HG03066 (cell line): ENCODE data around the gene ADAMTS7.
"Not testable (repeated sequence)": the region's sequence is repeated elsewhere in the genome, so short reads cannot be mapped to it uniquely, and the experiment has no call there.

Experiments used
- ATAC-seq: cut with Tn5 transposase; IDR thresholded peaks from one replicate; pipeline ENCODE4 v1.9.1; 2021; ENCODE audit warnings: low read depth; ENCODE audit not compliant: unreplicated experiment

Gene ADAMTS7

DNA sequence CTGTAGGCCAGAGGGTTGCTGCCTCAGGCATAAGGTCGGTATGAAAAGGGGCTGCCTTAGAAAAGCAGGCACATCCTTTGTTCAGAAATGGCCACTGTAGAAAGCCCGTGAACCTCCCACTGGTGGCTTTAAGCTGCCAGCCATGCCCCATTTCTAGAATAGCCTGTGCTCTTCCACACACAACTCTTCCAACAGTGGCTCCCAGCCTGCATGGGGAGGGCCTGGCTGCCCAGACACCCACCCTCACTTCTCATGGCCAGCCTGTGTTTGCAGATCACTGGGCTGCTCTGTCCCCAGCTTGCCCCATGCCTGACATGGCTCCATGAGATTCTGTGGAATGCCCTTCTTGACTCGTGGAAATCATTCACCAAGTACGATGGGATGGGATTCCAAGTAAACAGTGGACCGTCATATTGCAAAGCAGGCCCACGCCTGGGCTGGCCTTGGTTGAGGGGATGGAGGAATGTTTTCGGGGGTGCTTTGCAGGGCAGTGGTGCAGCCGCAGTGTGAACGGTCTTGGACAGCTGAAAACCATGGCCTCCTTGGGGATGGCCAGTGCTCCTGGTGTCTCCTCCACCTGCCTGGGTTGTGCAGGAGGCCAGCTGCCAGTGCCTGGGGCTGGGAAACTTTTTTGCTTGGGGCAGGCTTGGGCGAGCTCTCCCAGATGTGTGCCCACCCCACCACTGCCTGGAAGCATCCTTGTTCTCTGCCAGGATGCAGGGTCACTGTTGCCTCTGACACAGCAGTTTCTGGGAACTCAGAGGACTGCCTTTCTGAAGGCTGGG lies 57.3 kb downstream of the ADAMTS7 start:
- ATAC-seq = not testable (repeated sequence)

DNA sequence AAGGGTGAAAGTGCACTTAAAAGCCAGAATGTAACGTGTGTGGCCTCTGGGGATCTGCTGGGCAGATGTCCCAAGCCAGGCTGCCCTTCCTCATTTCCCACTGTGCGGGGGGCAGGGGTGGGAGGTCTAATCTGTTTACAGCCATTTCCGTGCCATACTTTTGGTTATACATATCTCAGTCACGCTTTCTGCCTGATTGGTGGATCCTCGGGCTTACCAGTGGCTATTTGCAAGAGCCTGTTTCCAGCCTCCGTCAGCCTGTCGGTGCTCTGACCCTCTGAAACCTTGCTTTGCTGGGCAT lies 58.0 kb downstream of the ADAMTS7 start:
- not testable (repeated sequence) for ATAC-seq

DNA sequence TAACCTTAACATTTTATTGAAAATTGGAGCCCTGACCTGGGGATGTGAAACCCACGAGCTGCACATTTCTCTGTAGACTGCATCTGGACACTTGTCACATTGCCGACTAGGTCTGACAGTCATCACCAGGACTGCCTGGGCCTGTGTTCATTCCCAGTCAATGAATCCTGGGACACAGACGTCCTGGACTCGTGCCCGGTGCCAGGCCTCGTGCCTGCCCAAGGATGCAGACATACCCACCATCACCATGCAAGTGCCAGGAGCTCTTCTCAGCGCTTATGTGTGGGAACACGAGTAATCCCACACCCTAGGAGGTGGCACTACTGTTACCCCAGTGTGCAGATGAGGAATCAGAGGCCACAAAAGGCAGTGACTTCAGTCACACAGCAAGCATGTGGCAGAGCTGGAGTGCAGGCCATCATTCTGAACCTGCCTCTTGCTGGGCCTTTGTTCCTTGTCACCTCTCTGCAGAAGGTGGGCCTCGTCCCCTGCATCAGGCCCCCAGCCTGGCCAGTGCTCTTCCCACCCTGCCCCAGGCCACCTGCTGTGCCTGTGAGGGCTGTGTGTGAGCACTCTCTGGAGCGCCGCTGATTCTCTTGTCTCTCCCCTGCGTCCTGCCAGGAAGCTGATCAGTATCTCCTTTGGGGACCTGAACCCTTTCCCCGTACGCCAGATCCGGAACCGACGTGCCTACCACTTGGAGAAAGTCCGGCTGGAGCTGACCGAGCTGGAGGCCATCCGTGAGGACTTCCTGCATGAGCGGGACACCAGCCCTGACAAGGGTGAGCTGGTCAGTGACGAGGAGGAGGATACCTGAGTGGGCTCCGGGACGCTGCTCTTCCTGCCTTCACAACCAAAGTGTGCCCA lies 58.5 kb downstream of the ADAMTS7 start:
- ATAC-seq = no peak

DNA sequence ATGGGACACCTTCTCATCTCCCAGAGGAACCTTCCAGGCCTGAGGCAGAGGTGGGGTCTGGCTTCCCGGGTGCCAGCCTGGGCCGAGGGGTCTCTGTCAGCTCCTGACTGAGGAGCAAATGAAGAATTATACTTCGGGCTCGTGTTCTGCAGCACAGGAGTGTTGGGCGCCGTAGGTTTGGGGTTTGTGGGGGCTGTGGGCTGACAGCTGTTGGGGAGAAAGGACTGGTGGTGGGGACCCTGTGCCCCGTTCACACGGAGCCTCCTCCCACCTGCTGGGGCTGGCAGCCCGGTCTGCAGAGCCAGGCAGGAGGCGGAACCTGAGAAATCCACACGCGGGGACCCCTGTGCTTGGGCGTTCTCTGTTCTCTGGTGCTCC lies 59.7 kb downstream of the ADAMTS7 start:
- no peak for ATAC-seq

DNA sequence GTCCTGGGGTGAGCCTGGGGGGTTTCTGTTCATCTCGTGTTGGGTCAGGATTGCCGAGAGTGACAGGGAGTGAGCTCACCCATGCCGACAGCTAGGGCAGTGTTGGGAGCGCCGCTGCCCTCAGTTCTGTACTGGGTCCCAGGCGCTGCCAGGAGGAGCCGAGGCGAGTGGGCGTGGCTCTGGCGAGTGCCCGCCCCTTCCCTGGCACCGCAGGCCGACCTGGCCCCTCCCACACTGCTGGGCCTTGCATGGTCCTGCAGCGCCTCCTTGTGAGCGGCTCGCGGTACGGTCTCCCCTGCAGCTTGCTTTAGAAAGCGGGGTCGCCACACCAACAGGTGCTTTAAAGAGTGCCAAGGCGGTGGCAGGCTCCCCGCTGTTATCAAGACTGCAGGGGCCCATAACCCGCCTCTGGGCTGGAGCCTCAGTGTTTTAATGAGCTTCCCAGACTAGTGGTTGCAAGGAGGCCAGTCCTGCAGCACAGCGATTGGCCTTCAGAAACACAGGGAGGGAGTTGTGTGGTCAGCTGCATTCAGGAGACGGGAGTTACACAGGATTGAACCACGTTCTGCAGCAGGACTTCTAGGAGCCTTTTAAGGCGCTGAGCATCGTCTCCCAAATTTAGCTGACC lies 60.2 kb downstream of the ADAMTS7 start:
- peak; percentile 86 for ATAC-seq

DNA sequence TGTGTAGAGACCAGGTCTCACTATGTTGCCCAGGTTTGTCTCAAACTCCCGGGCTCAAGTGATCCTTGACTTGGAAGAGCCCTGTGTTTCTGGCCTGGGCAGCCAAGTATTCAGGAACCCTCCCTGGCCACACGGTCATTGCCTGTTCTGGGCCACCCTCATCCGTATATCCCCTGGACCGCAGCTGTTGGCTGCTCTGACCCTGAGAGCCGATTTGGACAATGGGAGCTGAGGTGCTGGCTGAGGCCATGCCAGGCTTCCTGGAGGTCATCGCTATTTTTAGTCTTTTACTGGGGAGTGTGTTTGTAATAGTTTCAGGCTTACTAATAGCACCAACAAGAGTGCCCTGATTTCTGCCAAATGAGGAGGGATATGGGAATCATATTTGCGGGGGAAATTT lies 60.7 kb downstream of the ADAMTS7 start:
- no peak for ATAC-seq

DNA sequence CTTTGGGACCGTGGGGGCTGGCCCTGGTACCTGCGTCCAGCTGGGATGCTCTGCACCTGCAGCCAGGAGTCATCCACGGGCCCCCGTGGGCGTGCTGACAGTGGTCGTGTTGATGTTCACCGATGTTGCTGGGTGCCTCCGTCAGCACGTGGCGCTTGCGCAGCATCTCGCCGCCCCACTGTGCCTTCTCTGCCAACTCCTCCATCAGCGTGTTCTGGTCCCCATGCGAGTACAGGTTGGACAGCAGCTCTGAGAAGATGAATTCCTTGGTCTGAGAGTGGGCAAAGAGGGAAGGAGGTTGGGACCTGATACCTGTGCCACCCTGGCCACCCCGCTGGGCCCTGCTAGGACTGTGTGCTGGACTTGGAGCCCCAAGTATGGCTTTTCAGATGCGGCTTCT lies 61.4 kb downstream of the ADAMTS7 start:
- ATAC-seq = no peak

DNA sequence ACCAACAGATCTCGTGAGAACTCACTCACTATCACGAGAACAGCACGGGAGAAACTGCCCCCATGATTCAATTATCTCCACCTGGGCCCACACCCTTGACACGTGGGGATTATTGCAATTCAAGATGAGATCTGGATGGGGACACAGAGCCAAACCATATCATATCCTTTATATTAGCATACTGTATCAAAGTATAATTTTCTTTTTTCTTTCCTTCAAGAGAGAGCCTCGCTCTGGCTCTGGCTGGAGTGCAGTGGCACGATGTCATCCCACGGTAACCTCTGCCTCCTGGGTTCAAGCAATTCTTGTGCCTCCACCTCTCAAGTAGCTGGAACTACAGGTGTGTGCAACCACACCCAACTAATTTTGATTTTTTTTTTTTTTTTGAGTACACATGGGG lies 63.4 kb downstream of the ADAMTS7 start:
- ATAC-seq = not testable (repeated sequence)

DNA sequence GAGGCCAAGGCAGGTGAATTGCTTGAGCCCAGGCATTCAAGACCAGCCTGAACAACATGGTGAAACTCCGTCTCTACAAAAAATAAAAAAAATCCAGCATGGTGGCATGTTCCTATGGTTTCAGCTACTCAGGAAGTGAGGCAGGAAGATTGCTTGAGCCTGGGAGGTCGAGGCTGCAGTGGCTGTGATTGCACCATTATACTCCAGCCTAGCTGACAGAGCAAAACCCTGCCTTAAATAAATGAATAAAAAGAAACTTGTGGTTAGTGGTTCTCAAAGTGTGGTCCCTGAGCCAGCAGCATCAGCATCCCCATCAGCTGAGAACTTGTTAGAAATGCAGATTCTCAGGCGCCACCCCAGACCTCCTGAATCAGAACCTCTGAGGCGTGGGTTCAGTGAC lies 69.6 kb downstream of the ADAMTS7 start:
- not testable (repeated sequence) for ATAC-seq

DNA sequence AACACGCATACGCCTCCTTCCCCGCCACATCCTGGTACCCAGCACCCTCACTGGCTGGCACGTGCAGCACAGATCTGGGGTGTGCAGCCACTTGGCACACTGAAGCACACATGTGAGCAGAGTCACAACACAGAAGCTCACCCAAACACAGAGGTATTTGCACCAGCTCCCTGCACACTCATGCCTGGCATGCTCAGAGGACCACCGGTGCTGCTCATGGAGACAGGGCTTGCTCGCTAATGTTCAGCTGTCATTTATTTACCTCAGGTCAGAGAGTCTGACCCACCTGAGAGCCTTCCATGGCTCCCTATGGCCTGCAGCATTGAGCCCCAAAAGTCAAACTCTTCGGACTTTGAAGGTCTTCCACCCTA lies 70.4 kb downstream of the ADAMTS7 start:
- ATAC-seq = no peak

DNA sequence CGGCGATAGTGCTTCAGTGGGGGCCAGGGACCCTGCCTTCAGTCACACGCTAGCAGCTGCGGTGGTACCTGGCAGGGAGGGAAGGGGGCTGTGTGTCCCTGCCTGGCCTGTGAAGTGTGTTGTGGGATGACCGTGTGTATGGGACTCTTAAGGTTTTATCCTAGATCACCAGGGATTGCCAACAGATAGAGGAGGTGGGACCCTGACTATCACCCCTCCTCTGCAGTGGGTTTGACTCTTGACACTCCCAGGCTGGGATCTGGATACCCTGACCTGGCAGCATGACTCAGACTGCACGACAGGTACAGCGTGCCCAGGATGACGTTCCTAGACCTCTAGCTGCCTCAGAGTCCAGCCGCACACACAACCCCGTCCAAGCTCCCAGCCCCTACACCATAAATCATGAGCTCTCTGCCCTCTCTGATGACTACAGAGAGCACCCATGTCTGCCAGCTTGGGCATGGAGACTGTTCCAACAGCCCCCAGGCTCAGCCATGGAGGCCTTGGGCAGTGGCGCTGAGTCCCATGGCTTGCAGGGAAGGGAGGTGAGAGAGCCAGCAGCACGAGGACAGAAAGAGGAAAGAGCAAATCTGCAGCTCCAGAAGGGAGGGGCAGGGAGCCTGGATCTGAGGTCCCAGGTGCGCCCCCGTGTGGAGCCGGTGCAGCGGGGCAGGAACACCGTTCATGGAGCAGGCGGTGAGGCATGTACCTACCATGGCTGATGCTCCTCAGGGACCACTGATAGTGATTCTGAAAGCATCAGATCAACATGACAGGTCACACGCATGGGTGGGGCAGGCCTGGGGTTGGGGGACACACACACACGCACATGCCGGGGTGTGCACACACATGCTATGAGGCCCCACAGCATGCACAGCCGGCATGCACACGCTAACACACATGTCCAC lies 71.0 kb downstream of the ADAMTS7 start:
- ATAC-seq = no peak

DNA sequence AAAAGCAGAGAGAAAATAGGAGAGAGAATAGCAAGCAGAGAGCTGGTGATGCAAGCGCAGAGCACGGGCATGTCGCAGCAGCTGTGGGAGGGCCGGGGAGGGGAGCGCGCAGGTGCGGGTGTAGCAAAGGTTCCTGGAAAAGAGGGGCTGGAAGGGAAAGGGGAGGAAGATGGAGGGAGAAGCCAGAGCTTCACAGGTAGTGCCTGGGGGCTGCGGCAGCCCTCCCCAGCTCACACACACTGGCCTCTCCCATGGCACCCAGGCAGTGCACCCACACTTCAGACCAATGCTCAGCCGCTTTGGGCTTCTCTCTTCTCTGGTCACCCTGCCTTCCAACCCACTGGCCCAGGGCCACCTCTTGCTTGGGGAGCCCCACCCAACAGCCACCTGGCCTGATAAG lies 72.1 kb downstream of the ADAMTS7 start:
- no peak for ATAC-seq

DNA sequence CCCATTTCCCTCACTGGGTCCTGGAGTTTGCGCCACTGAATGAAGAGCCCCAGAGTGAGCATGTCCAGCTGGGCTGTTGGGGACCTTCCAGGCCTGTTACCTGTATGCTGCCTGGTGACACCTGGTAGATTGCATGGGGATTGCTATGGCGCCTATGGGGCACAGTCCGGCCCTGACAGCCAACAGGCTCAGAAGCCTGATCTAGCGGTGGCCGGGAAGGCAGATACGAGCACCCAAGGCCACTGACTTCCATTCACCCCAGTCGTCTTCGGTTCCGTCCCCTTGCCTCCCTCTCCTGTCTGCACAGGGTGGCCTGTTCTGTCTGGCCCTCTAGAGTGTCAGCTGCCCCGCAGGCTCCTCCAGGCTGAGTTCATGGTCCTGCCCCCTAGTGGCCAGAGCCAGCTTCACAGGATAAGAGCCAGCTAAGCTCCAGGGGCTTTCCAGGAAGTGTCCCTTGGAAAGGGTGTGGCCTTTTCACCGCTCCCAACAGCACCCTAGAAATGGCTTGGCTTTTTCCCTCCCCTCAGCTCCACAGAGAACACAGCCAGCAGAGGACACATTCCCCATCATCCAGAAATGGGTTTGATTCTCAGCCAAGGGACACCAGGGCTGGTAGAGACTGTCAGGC lies 73.2 kb downstream of the ADAMTS7 start:
- not testable (repeated sequence) for ATAC-seq

DNA sequence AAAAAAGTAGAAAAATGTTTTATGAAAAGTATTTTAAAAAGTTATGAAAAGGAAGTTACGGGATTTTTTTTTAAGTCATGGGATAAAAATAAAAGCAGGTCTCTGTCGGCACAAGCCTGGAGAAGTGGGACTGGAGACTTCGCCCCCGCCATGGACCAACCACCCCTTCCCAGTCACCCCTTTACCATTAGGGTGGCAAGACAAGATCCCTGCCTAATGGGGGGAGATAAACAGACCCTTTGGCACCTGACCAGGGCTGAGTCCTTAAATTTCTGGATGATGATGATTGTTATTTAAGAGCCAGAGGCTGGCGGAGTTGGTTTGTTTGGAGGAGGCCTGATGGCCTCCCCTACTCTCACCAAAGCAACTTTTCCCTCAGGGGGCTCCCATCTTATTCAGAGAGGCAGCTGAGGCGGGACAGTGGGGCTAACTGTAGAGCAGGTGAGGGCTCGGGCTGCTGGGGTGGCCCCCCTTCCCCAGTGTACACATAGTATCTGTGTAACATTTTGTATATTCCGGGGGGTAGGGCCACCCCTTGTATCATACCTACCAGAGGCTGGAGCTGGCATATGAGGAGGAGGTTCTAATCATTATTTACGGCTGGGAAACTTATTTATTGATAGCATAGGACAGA lies 74.0 kb downstream of the ADAMTS7 start:
- no peak for ATAC-seq

DNA sequence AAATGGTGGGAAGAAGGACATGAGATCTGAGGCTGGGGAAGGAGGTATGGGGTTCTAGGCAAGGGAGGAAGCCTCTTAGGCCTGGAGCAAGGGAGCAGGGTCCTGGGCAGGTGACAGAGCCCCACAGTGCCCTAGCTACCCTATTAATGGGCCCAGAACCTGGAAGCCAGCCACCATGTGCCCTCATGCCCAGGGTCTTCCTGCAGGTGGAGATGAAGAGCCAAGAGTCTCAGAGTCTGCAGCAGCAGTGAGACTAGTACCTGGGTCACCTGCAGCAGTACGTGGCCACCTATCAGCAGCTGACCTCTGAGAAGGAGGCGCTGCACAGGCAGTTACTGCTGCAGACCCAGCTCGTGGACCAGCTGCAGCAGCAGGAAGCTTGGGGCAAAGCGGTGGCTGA lies 75.0 kb downstream of the ADAMTS7 start:
- ATAC-seq = not testable (repeated sequence)

DNA sequence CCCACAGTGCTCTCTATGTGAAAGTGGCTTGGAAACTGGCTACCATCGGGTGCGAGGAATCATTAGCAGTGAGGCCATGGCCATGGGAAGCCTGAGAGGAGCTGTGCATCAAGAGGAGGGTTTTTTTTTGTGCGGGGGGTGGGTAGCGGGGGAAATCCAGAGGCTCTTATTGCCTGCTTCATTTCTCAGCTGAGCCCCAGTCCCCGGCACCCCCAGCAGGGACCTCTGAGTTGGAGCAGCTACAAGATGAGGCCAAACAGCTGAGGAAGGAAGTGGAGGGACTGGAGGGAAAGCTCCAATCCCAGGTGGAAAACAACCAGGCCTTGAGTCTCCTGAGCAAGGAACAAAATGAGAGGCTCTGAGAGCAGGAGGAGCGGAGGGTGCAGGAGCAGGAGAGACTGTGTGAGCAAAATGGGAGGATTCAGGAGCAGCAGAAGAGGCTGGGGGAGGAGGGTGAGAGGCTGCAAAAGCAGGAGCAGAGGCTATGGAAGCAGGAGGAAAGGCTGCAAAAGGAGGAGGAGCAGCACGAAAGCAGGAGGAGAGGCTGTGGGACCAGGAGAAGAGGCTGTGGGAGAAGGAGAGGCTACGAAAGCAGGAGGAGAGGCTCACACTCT lies 76.7 kb downstream of the ADAMTS7 start:
- ATAC-seq = no peak

DNA sequence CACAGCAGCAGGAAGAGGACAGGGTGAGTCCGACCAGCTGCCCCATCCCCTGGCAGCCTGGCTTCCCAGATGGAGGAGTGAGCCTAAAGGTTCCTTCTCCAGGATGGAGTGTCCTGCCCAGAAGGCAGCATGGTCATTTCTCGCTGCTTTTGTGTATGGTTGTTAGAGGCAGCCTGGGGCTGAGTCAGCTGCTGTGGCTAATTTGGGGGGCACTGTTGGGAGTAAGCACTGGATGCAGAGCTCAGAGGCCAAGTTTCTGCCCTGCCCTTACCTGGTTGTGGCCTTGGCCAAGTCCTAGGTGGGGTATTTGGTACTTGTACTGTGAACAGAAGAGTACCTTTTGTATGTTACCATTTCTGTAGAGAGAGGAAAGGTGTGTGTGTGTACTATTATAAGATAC lies 78.6 kb downstream of the ADAMTS7 start:
- ATAC-seq = no peak

DNA sequence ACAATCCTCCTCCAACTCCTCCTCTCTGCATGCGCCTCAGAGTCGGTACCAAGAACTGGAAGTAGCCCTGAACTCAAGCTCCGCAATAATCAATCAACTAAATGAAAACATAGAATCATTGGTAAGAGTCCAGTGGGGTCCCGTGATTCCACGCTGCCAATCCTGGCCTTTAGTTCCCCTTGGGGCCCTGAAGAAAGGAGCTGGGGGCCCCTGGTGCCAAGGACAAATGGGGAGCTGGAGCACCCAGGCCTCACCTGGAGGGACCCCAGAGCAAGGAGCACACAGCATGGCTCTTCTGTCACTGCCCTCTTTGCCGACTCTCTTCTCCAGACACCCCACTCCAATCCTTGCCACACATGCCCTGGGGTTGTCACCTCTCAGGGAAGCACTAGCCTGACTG lies 80.3 kb downstream of the ADAMTS7 start:
- ATAC-seq = no peak

DNA sequence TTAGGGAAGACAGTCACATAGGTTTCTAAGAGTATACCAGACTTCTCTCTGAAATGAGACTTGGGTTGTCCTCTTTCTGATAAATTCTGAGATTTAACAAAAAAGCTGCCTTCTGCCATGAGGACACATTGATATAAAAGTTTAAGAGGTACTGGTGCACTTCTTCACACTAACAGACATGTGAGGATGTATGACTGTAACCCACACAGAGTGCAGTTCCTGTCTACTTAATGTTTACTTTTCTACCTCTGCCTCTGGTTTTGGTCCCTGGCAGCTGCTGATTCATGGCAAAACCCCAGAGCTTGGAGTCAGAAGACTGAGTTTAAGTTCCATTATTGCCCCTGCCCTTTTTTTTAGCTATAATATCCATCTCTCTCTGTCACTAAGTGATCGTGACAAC lies 82.8 kb downstream of the ADAMTS7 start:
- not testable (repeated sequence) for ATAC-seq
